Vagina (tissue), 2 donors: Measurements from ENCODE around the gene KRT81.

Experiments used
- POLR2A ChIP-seq, 2 donors: fragments of 450-650 bp; IDR thresholded peaks; one replicate each; pipeline ENCODE4 v1.6.1; 2017; ENCODE audit warnings: antibody characterized with exemption in 2 of 2, mild to moderate bottlenecking in 2 of 2, moderate library complexity in 2 of 2
- POLR2AphosphoS5 ChIP-seq, 2 donors: sonication (generic); formaldehyde crosslinking; IDR thresholded peaks; one replicate each; pipeline ENCODE4 v1.9.0; 2017; ENCODE audit warnings: antibody characterized with exemption in 2 of 2, mild to moderate bottlenecking in 2 of 2, low read depth in 1 of 2; ENCODE audit not compliant: insufficient read depth in 1 of 2
- TF ChIP-seq, protein P1 (sequence below), 3 experiments: fragments of 450-650 bp in 2 of 3; fragments of 200-600 bp in 1 of 3; sonication (generic) in 1 of 3; IDR thresholded peaks; one replicate each; pipeline ENCODE4 v1.5.1; 2017 to 2019; ENCODE audit warnings: antibody characterized with exemption in 3 of 3, mild to moderate bottlenecking in 2 of 3, moderate library complexity in 2 of 3

DNA sequence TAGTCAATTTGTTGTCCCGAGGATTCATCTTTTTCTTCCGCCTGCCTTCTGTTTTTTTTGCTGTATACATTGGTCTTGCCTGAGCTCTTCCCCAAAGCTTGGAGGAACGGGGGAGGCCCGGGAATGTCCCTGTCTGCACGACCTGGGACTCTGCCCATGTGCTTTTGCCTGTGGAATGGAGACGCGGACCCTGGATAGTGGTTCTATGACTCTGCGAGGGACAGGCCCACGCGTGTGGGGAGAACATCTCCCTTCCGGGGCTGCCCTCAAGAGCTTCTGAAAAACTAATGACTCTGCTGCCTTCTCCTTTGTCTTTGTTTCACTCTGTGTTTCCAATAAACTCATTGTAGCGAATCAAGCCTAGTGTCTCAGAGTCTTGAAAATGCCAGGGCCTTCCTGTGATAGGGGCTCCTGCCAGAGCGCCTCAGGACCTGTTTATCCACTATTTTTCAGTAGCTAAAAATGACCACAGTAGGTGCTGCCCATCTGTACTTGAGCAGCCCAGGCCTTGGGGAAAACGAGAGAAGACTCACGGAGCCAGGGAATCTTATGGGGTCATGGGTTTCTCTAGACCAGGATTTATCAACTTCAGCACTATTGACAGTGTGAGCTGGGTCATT is 17.6 kb upstream of the KRT81 start:
- TF ChIP-seq, protein P1, sequence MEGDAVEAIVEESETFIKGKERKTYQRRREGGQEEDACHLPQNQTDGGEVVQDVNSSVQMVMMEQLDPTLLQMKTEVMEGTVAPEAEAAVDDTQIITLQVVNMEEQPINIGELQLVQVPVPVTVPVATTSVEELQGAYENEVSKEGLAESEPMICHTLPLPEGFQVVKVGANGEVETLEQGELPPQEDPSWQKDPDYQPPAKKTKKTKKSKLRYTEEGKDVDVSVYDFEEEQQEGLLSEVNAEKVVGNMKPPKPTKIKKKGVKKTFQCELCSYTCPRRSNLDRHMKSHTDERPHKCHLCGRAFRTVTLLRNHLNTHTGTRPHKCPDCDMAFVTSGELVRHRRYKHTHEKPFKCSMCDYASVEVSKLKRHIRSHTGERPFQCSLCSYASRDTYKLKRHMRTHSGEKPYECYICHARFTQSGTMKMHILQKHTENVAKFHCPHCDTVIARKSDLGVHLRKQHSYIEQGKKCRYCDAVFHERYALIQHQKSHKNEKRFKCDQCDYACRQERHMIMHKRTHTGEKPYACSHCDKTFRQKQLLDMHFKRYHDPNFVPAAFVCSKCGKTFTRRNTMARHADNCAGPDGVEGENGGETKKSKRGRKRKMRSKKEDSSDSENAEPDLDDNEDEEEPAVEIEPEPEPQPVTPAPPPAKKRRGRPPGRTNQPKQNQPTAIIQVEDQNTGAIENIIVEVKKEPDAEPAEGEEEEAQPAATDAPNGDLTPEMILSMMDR (IDR thresholded peaks at IDR 0.05), result no peak
- TF ChIP-seq POLR2A (IDR thresholded peaks at IDR 0.05), result no peak
- no peak for TF ChIP-seq POLR2AphosphoS5 (IDR thresholded peaks at IDR 0.05; ENCODE audit: insufficient read depth in 1 of 2, low read depth in 1 of 2)
